Mesothelial cell of epicardium (in vitro differentiated cells): ENCODE data around the gene HPN. TPM values are rescaled to one million over a fixed set of nuclear protein-coding genes. Genes with fewer than 3 reads are reported as not detected.
A peak's percentile ranks its signal among the peaks of the same experiment; 100 is the strongest.
"Not testable (repeated sequence)": the region's sequence is repeated elsewhere in the genome, so short reads cannot be mapped to it uniquely, and the experiment has no call there.

Experiments used
- DNase-seq, 2 experiments: peaks; one replicate each; pipeline ENCODE4 v3.0.0; 2021; ENCODE audit warnings: low spot score in 2 of 2; ENCODE audit not compliant: unreplicated experiment in 2 of 2
- H3K27ac Mint-ChIP-seq: 2 replicates; pipeline ENCODE4 v1.8.0; 2021; ENCODE audit warnings: mixed read lengths
- H3K27me3 Mint-ChIP-seq: 2 replicates; pipeline ENCODE4 v1.8.0; 2021; ENCODE audit warnings: low read depth, mixed read lengths
- H3K36me3 Mint-ChIP-seq: 2 replicates; pipeline ENCODE4 v1.8.0; 2021; ENCODE audit warnings: mixed read lengths
- H3K4me1 Mint-ChIP-seq: 2 replicates; pipeline ENCODE4 v1.8.0; 2021; ENCODE audit warnings: mixed read lengths
- H3K4me3 Mint-ChIP-seq: 2 replicates; pipeline ENCODE4 v1.8.0; 2021; ENCODE audit warnings: mild to moderate bottlenecking, moderate library complexity, mixed read lengths
- H3K9me3 Mint-ChIP-seq: 2 replicates; pipeline ENCODE4 v1.8.0; 2021; ENCODE audit warnings: mixed read lengths
- CTCF ChIP-seq: fragments of 200-600 bp; sonication (generic); IDR thresholded peaks from one replicate; pipeline ENCODE4 v1.5.0; 2021; ENCODE audit warnings: antibody characterized with exemption; ENCODE audit not compliant: unreplicated experiment
- total RNA-seq: library from RNA; stranded (reverse); gene quantifications from 3 replicates; pipeline ENCODE4 v1.2.1, GENCODE V29; 2021

Gene HPN
- total RNA-seq, 1 donor from 2014 or later, result 21.3 TPM

GRCh38 chr19:35013041-35013819, 28.3 kb upstream of the HPN start:
- Mint-ChIP-seq H3K27me3 (no peaks in the 10 kb centered on the region), H3K36me3 (peaks cover 47% of the 10 kb centered on the region)
- TF ChIP-seq CTCF, result peak; percentile 93

GRCh38 chr19:35013820-35014754, 27.4 kb upstream of the HPN start:
- TF ChIP-seq CTCF, result no peak
- H3K4me1 Mint-ChIP-seq, result peaks cover 13% of the 10 kb centered on the region
- no peaks in the 10 kb centered on the region for H3K9me3 Mint-ChIP-seq
- no peak overlapping the region for H3K4me3 Mint-ChIP-seq
- H3K36me3 Mint-ChIP-seq, result peaks cover 51% of the 10 kb centered on the region
- H3K27ac Mint-ChIP-seq, result peak overlapping the region; percentile 19
- DNase-seq, result no peak
- no peaks in the 10 kb centered on the region for H3K27me3 Mint-ChIP-seq

More at GRCh38 chr19:35013041-35013819, 28.3 kb upstream of the HPN start:
- H3K4me3 Mint-ChIP-seq, result peak overlapping the region; percentile 12
- peak; percentile 65 to 90 for DNase-seq
- H3K9me3 Mint-ChIP-seq, result no peaks in the 10 kb centered on the region
- peaks cover 13% of the 10 kb centered on the region for H3K4me1 Mint-ChIP-seq
- H3K27ac Mint-ChIP-seq, result peak overlapping the region; percentile 87

- not testable (repeated sequence) for DNase-seq, H3K27ac Mint-ChIP-seq, H3K27me3 Mint-ChIP-seq, H3K4me3 Mint-ChIP-seq, H3K9me3 Mint-ChIP-seq
- Mint-ChIP-seq H3K36me3 (peaks cover 54% of the 10 kb centered on the region), H3K4me1 (peaks cover 13% of the 10 kb centered on the region)
Observed at GRCh38 chr19:35014774-35015173, 26.7 kb upstream of the HPN start.

- no peaks in the 10 kb centered on the region for H3K9me3 Mint-ChIP-seq
- DNase-seq, result no peak
- no peaks in the 10 kb centered on the region for H3K27me3 Mint-ChIP-seq
- peaks cover 52% of the 10 kb centered on the region for H3K36me3 Mint-ChIP-seq
- TF ChIP-seq CTCF, result no peak
- no peak overlapping the region for H3K4me3 Mint-ChIP-seq
- no peak overlapping the region for H3K27ac Mint-ChIP-seq
- H3K4me1 Mint-ChIP-seq, result peaks cover 13% of the 10 kb centered on the region
Observed at GRCh38 chr19:35015270-35015953, 26.1 kb upstream of the HPN start.

GRCh38 chr19:35015954-35016351, 25.6 kb upstream of the HPN start:
- no peak for DNase-seq
- no peaks in the 10 kb centered on the region for H3K27me3 Mint-ChIP-seq
- no peaks in the 10 kb centered on the region for H3K9me3 Mint-ChIP-seq
- H3K27ac Mint-ChIP-seq, result no peak overlapping the region
- TF ChIP-seq CTCF, result no peak
- no peak overlapping the region for H3K4me3 Mint-ChIP-seq
- peaks cover 54% of the 10 kb centered on the region for H3K36me3 Mint-ChIP-seq
- H3K4me1 Mint-ChIP-seq, result peaks cover 13% of the 10 kb centered on the region
